H1 (cell line): ENCODE measurements around the gene CDK15. TPM values are rescaled to one million over a fixed set of nuclear protein-coding genes. Genes with fewer than 3 reads are reported as not detected.

Source experiments
- CTCF ChIA-PET: fragments of 300-600 bp; sonication (Branson Sonifier 250); formaldehyde crosslinking; loops from one replicate; lab custom pipeline; 2021; ENCODE audit not compliant: partially characterized antibody; lab: Charles Lee
- POLR2A ChIA-PET: fragments of 300-600 bp; sonication (Branson Sonifier 250); formaldehyde crosslinking; loops from one replicate; lab custom pipeline; 2021; ENCODE audit warnings: inconsistent platforms; ENCODE audit not compliant: partially characterized antibody; lab: Charles Lee
- DNase-seq, 2 experiments: peaks; one replicate each; pipeline versions ENCODE4 v3.0.0 to v3.0.0-alpha.2; 2010 to 2022; ENCODE audit warnings: low spot score in 2 of 2, low read depth in 1 of 2, mixed read lengths in 1 of 2
- FAIRE-seq: peaks from 2 replicates; lab custom pipeline; 2011; peaks lifted over from hg19 to GRCh38; lab: Jason Lieb, UNC
- H2AFZ ChIP-seq: 2 replicates; pipeline ENCODE4 v1.8.1; 2012; ENCODE audit warnings: low read length, inconsistent platforms
- H2AK5ac ChIP-seq: 2 replicates; pipeline ENCODE4 v1.6.1; 2013; ENCODE audit warnings: low read depth, low read length
- H2BK120ac ChIP-seq: replicated peaks from 2 replicates; pipeline ENCODE3; 2013; ENCODE audit warnings: low read depth, low read length, inconsistent platforms
- H2BK12ac ChIP-seq: 2 replicates; pipeline ENCODE4 v1.6.1; 2013; ENCODE audit warnings: low read depth, low read length
- H2BK15ac ChIP-seq: 2 replicates; pipeline ENCODE4 v1.6.1; 2013; ENCODE audit warnings: low read length
- H2BK20ac ChIP-seq: 2 replicates; pipeline ENCODE4 v1.6.1; 2013; ENCODE audit warnings: low read length
- H2BK5ac ChIP-seq: 2 replicates; pipeline ENCODE4 v1.6.1; 2013; ENCODE audit warnings: low read depth, low read length
- H3K14ac ChIP-seq: 2 replicates; pipeline ENCODE4 v1.6.1; 2013; ENCODE audit warnings: inconsistent platforms; ENCODE audit not compliant: insufficient read length
- H3K18ac ChIP-seq: 2 replicates; pipeline ENCODE4 v1.6.1; 2013; ENCODE audit warnings: low read length; ENCODE audit errors: extremely low read depth
- H3K23ac ChIP-seq: 2 replicates; pipeline ENCODE4 v1.6.1; 2013; ENCODE audit warnings: inconsistent platforms; ENCODE audit not compliant: insufficient read length
- H3K23me2 ChIP-seq: 2 replicates; pipeline ENCODE4 v1.6.1; 2013; ENCODE audit warnings: low read depth, low read length
- H3K27ac ChIP-seq: 2 replicates; pipeline ENCODE4 v1.6.1; 2011; ENCODE audit warnings: low read depth, low read length, inconsistent platforms
- H3K27me3 ChIP-seq, 4 experiments: replicated peaks in 1 of 4; 1 replicate in 1 of 4; 2 replicates in 3 of 4; pipeline versions ENCODE4 v1.6.1 to v1.8.1; 2011 to 2013; ENCODE audit warnings: low read length in 3 of 4, mild to moderate bottlenecking in 3 of 4, inconsistent platforms in 2 of 4, mixed read lengths in 2 of 4, moderate library complexity in 1 of 4; ENCODE audit not compliant: control insufficient read depth in 3 of 4, insufficient read depth in 3 of 4; ENCODE audit errors: extremely low read depth in 1 of 4
- H3K36me3 ChIP-seq, 4 experiments: 2 replicates each; pipeline versions ENCODE4 v1.6.1 to v1.8.1; 2011 to 2013; ENCODE audit warnings: mild to moderate bottlenecking in 4 of 4, low read length in 3 of 4, moderate library complexity in 2 of 4, control low read depth in 1 of 4, inconsistent platforms in 1 of 4; ENCODE audit not compliant: insufficient read depth in 4 of 4, control insufficient read depth in 2 of 4
- H3K4ac ChIP-seq: replicated peaks from 2 replicates; pipeline ENCODE3; 2013; ENCODE audit warnings: low read length, low read depth, mixed read lengths, inconsistent platforms; ENCODE audit not compliant: insufficient read length
- H3K4me1 ChIP-seq, 4 experiments: replicated peaks in 1 of 4; 1 replicate in 1 of 4; 2 replicates in 3 of 4; pipeline versions ENCODE4 v1.6.1 to v1.8.1; 2011 to 2013; ENCODE audit warnings: low read length in 3 of 4, inconsistent platforms in 2 of 4, mixed read lengths in 1 of 4; ENCODE audit not compliant: insufficient read depth in 4 of 4, control insufficient read depth in 3 of 4
- H3K4me2 ChIP-seq, 2 experiments: 2 replicates each; pipeline versions ENCODE4 v1.6.1 to v1.8.1; 2011 to 2013; ENCODE audit warnings: low read depth in 2 of 2, low read length in 2 of 2, control low read depth in 1 of 2, inconsistent platforms in 1 of 2, mild to moderate bottlenecking in 1 of 2; ENCODE audit not compliant: insufficient read depth in 1 of 2
- H3K4me3 ChIP-seq, 4 experiments: fragments of 200-600, 300-600 bp in 1 of 4; sonication (generic), shearing (Covaris generic), sonication (Bioruptor Twin) in 1 of 4; 2 replicates each; pipeline versions ENCODE4 v1.5.1 to v1.8.1; 2011 to 2016; ENCODE audit warnings: low read length in 4 of 4, low read depth in 3 of 4, control low read depth in 2 of 4, inconsistent platforms in 2 of 4, mild to moderate bottlenecking in 2 of 4, mixed read lengths in 1 of 4, moderate library complexity in 1 of 4; ENCODE audit not compliant: insufficient read depth in 2 of 4; ENCODE audit errors: extremely low read depth in 1 of 4
- H3K56ac ChIP-seq: replicated peaks from 2 replicates; pipeline ENCODE3; 2013; ENCODE audit warnings: low read depth, mild to moderate bottlenecking, mixed read lengths, low read length, inconsistent platforms; ENCODE audit not compliant: insufficient read length
- H3K79me1 ChIP-seq: 2 replicates; pipeline ENCODE4 v1.6.1; 2013; ENCODE audit warnings: low read depth, low read length, control low read depth
- H3K79me2 ChIP-seq, 2 experiments: 2 replicates each; pipeline versions ENCODE4 v1.6.1 to v1.8.1; 2012 to 2013; ENCODE audit warnings: low read length in 2 of 2, mild to moderate bottlenecking in 2 of 2, inconsistent platforms in 1 of 2; ENCODE audit not compliant: insufficient read depth in 2 of 2, control insufficient read depth in 1 of 2
- H3K9ac ChIP-seq, 4 experiments: replicated peaks in 1 of 4; 1 replicate in 1 of 4; 2 replicates in 3 of 4; pipeline versions ENCODE4 v1.6.1 to v1.8.1; 2011 to 2013; ENCODE audit warnings: low read depth in 3 of 4, low read length in 3 of 4, control low read depth in 2 of 4, mild to moderate bottlenecking in 2 of 4, moderate library complexity in 2 of 4, inconsistent platforms in 1 of 4; ENCODE audit errors: extremely low read depth in 1 of 4
- H3K9me3 ChIP-seq, 2 experiments: 2 replicates each; pipeline versions ENCODE4 v1.6.1 to v1.8.1; 2012 to 2013; ENCODE audit warnings: mild to moderate bottlenecking in 2 of 2, moderate library complexity in 2 of 2, control low read depth in 1 of 2, inconsistent platforms in 1 of 2, low read depth in 1 of 2, low read length in 1 of 2, mixed read lengths in 1 of 2; ENCODE audit not compliant: insufficient read depth in 2 of 2
- H4K20me1 ChIP-seq, 2 experiments: replicated peaks in 1 of 2; 2 replicates each; pipeline versions ENCODE3 to v1.8.1; 2011 to 2013; ENCODE audit warnings: inconsistent platforms in 2 of 2, low read length in 2 of 2, mild to moderate bottlenecking in 1 of 2; ENCODE audit not compliant: insufficient read depth in 2 of 2, control insufficient read depth in 1 of 2
- H4K5ac ChIP-seq: 2 replicates; pipeline ENCODE4 v1.6.1; 2013; ENCODE audit warnings: low read length, low read depth, mixed read lengths, inconsistent platforms; ENCODE audit not compliant: insufficient read length
- H4K8ac ChIP-seq: 2 replicates; pipeline ENCODE4 v1.8.0; 2013; ENCODE audit warnings: mild to moderate bottlenecking, moderate library complexity, low read length, inconsistent platforms; ENCODE audit not compliant: insufficient read depth; ENCODE audit errors: extremely low read depth
- H4K91ac ChIP-seq: replicated peaks from 2 replicates; pipeline ENCODE3; 2013; ENCODE audit warnings: low read length, mixed read lengths, inconsistent platforms; ENCODE audit not compliant: insufficient read length
- FOSL1 ChIP-seq: IDR thresholded peaks from 2 replicates; pipeline ENCODE4 v1.6.1; 2011; ENCODE audit warnings: mild to moderate bottlenecking, low read depth, low read length, moderate library complexity; ENCODE audit not compliant: insufficient read depth
- RXRA ChIP-seq: IDR thresholded peaks from 2 replicates; pipeline ENCODE4 v1.6.1; 2011; ENCODE audit warnings: low read depth, mild to moderate bottlenecking, low read length, moderate library complexity; ENCODE audit not compliant: insufficient read depth
- whole genome bisulfite sequencing, 2 experiments: shearing (Covaris generic) in 1 of 2; methylation state at CpG; one replicate each; pipeline versions ENCODE4 v1.1.6 to v1.1.7; 2013 to 2015; ENCODE audit warnings: low lambda C conversion rate in 2 of 2, mixed read lengths in 2 of 2, inconsistent platforms in 1 of 2, low coverage in 1 of 2, missing lambda C conversion rate in 1 of 2; ENCODE audit not compliant: insufficient replicate concordance in 2 of 2, insufficient coverage in 1 of 2, insufficient read length in 1 of 2; ENCODE audit errors: extremely low coverage in 1 of 2, missing lambda C conversion rate in 1 of 2; 5-methylcytosine and 5-hydroxymethylcytosine counted together
- polyA plus RNA-seq, 7 experiments: library from polyadenylated mRNA; depleted of rRNA in 3 of 7; stranded (reverse) in 5 of 7; unstranded in 2 of 7; fragments of >200 nt in 5 of 7; fragments of 200-250 nt in 2 of 7; gene quantifications; 1 replicate in 5 of 7; 2 replicates in 1 of 7; 4 replicates in 1 of 7; pipeline versions ENCODE4 v1.2.1 to v1.2.3, GENCODE V29; 2011 to 2013; ENCODE audit warnings: missing spikeins in 2 of 7, mixed read lengths in 2 of 7
- total RNA-seq: library from RNA; stranded (reverse); fragmentation: NEBNext Ultra II Directional; extraction: Animal tissue kit (Norgen Biotek cat#: 25700); gene quantifications from 2 replicates; pipeline ENCODE4 v1.2.1, GENCODE V29; 2021

CDK15 gene
- total and polyA plus RNA-seq, 2 of the 8 experiments (the other 6 are each of a cell fraction or from before 2014, with no cell fraction given) = 0.03 TPM; not detected in 1

DNA sequence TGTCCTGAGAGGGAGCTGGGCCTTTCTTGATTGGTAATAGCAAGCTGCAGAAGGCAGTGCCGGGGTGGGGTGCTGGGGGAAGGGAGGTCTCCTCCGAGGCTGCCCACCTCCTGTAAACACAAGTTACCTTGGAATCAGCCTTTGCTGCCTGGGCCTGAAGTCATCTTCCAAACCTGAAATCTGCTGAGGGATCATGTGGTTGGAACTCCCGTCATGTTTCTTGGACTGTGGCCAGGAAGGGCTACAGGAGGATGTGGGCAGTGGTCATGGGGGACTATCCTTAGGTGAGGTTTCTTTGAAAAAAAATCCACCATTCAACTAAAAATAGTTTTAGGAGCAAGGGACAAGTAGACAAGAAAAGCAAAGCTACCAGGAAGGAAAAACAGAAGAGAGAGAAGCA lies 74.2 kb downstream of the CDK15 start:
- no peaks in the 10 kb centered on the region for H3K36me3 ChIP-seq
- no peak overlapping the region for H3K4me3 ChIP-seq
- no peak overlapping the region for H4K91ac ChIP-seq
- no peak overlapping the region for H2AFZ ChIP-seq
- no peak overlapping the region for H3K4me2 ChIP-seq
- H2AK5ac ChIP-seq = no peak overlapping the region
- H3K27me3 ChIP-seq = no peaks in the 10 kb centered on the region
- ChIA-PET CTCF (interaction anchor here (0.9 to 4.6 kb wide), 3 partner anchors 10 to 226 kb away, joined by 3 to 19 read pairs (median 3); no protein-coding TSS in a partner anchor), POLR2A (interaction anchor here (1.0 to 1.2 kb wide), 2 partner anchors 91 to 358 kb away, joined by 3 read pairs; partner anchors contain the start of gene SUMO1)
- H2BK120ac ChIP-seq = no peak overlapping the region
- H3K23ac ChIP-seq = no peak overlapping the region
- H4K20me1 ChIP-seq = no peaks in the 10 kb centered on the region
- H2BK20ac ChIP-seq = no peak overlapping the region
- H3K18ac ChIP-seq = no peak overlapping the region
- H4K5ac ChIP-seq = no peak overlapping the region
- no peaks in the 10 kb centered on the region for H3K79me2 ChIP-seq
- WGBS, 2 experiments = 77% methylated on average over 3 of the region's 3 CpGs; no CpG with 5 or more reads in 1 of the 2 experiments
- no peak for DNase-seq
- H2BK15ac ChIP-seq = no peak overlapping the region
- H3K4ac ChIP-seq = no peak overlapping the region
- H4K8ac ChIP-seq = no peak overlapping the region
- H2BK12ac ChIP-seq = no peak overlapping the region; the same call in 1 of the 2 replicates
- H3K14ac ChIP-seq = no peak overlapping the region
- H3K9me3 ChIP-seq = no peaks in the 10 kb centered on the region
- no peak overlapping the region for H2BK5ac ChIP-seq
- H3K9ac ChIP-seq = no peak overlapping the region
- no peak for FAIRE-seq
- H3K56ac ChIP-seq = no peak overlapping the region
- H3K4me1 ChIP-seq = peaks cover 0 to 7% (median 1%) of the 10 kb centered on the region in 4 experiments; a peak in 2 of 7 replicates
- H3K27ac ChIP-seq = no peak overlapping the region
- TF ChIP-seq RXRA = no peak
- TF ChIP-seq FOSL1 = no peak
- TF ChIP-seq, all 59 proteins: peak for 0
- Histone ChIP-seq H3K23me2 (no peaks in the 10 kb centered on the region; the same call in 1 of the 2 replicates), H3K79me1 (no peaks in the 10 kb centered on the region)
